NCI-H345 treated with DMSO at 0.1 percent for 48 hours (cell line): ENCODE measurements around the gene ADIPOR1.
"Not testable (repeated sequence)": the region's sequence is repeated elsewhere in the genome, so short reads cannot be mapped to it uniquely, and the experiment has no call there.

Source experiments
- DNase-seq: peaks from one replicate; lab custom pipeline; 2025; ENCODE audit not compliant: unreplicated experiment; lab: John Stamatoyannopoulos, UW

Gene ADIPOR1

GRCh38 chr1:202957733-202958543, at the start of gene ADIPOR1:
Gene ADIPOR1 (minus strand): TSS chr1:202958312. CDS start chr1:202951070, 7,242 bp downstream.
- peak; percentile 81 for DNase-seq

GRCh38 chr1:203006948-203007871, 49.1 kb upstream of the ADIPOR1 start, which contains the start of gene TMEM183A:
Gene TMEM183A (plus strand): TSS chr1:203007374. CDS start chr1:203007466, 92 bp downstream.
- DNase-seq, result peak; percentile 92

DNA sequence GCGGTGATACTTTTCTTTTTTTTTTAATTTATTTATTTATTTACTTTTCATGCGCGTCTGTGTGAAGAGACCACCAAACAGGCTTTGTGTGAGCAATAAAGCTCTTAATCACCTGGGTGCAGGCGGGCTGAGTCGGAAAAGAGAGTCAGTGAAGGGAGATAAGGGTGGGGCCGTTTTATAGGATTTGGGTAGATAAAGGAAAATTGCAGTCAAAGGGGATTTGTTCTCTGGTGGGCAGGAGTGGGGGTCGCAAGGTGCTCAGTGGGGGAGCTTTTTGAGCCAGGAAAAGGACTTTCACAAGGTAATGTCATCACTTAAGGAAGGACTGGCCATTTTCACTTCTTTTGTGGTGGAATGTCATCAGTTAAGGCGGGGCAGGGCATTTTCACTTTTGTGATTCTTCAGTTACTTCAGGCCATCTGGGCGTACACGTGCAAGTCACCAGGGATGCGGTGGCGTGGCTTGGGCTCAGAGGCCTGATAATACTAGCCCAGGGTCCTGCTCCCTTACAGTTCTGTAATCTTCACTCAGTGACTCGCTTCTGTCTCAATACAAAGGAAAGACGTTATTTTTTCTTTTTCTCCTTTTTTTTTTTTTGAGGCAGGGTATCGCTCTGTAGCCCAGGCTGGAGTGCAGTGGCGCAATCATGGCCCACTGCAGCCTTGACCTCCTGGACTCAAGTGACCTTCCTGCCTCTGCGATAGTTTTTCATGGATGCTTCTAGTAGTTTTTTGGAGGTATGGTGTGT, 47.5 kb upstream of the ADIPOR1 start:
- DNase-seq, result not testable (repeated sequence)

- DNase-seq, result no peak
These were observed 44.8 kb upstream of the ADIPOR1 start for GRCh38 chr1:203002951-203003350.

- DNase-seq, result no peak
These were observed 43.9 kb upstream of the ADIPOR1 start for GRCh38 chr1:203001986-203002385.

- no peak for DNase-seq
These were observed 42.3 kb upstream of the ADIPOR1 start for GRCh38 chr1:203000217-203000944.

GRCh38 chr1:202998836-202999750, 41.0 kb upstream of the ADIPOR1 start:
- DNase-seq, result peak; percentile 31

- DNase-seq, result no peak
These were observed 36.6 kb upstream of the ADIPOR1 start for GRCh38 chr1:202994756-202995155.

GRCh38 chr1:202991112-202991511, 33.0 kb upstream of the ADIPOR1 start:
- DNase-seq, result no peak

GRCh38 chr1:202989879-202990278, 31.8 kb upstream of the ADIPOR1 start:
- DNase-seq, result no peak

DNA sequence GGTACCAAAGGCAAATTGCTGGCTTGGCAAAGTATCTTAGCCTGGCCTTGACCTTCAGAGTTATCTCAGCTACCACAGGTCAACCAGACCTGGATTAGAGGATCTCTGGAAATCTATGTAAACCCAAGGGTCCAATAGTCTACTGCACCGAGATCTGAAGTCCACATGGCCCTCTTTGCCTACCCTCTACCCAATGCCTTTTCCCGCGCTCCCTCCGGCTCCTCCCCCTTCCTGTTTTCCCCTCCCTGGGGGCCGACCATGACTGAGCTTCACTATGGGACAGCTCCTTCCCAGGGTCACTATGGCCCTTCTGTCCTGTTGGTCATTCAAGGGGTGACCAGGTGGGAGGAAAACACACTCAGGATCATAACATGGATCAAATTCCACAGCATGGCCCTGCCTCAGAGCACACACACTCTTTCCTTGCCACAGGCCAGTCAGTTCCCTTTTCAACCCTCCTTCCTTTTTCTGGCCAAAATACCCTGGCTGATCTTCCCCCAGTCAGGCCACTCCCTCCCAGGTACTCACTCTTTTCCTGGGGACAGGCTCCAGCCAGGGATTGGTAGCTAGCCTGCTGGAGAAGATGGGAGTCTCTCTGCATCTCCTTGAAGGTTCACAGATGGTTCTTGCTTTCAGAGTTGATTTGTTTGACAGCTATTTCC, 29.9 kb upstream of the ADIPOR1 start:
- no peak for DNase-seq

DNA sequence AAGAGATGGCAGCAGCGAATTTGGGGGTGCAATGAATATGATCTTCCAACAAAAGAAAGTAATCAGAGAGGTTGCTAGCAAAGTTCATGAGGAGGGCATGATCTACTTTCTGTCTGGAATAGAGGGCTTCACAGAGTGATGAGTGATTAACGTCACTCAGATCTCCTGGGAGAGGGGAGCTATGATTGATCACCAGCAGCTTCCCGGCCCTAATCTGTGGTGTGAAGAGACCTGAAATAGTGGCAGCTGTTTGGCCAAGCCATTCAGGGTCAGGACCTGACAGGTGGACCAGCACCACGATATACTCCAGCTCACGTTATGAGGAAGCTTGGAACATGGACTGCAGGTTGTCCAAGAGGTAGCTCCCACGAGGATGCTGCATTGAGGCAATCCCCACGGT, 29.1 kb upstream of the ADIPOR1 start:
- no peak for DNase-seq

GRCh38 chr1:202986120-202986519, 28.0 kb upstream of the ADIPOR1 start:
- not testable (repeated sequence) for DNase-seq

- DNase-seq, result no peak
These were observed 24.8 kb upstream of the ADIPOR1 start for GRCh38 chr1:202982715-202983430.

GRCh38 chr1:202981939-202982338, 23.8 kb upstream of the ADIPOR1 start:
- DNase-seq, result no peak

DNA sequence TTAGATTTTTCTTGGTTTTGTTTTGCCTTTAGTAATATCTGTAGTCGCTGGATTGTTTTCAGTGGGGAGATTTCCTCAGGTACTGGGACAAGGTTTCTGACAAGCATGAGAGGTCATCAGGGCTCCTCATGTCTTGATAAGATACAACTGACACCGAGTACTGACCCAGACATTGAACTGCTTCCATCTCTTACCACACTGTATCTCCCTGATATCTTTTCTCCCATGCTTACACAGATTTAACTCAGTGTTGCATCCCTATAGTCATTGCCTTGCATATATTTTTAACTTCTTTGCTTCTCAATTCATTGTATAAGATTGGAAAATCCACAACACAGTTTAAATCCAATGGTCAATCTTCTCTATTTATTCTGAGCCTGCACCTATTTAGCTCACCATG, 21.3 kb upstream of the ADIPOR1 start:
- DNase-seq, result no peak

DNA sequence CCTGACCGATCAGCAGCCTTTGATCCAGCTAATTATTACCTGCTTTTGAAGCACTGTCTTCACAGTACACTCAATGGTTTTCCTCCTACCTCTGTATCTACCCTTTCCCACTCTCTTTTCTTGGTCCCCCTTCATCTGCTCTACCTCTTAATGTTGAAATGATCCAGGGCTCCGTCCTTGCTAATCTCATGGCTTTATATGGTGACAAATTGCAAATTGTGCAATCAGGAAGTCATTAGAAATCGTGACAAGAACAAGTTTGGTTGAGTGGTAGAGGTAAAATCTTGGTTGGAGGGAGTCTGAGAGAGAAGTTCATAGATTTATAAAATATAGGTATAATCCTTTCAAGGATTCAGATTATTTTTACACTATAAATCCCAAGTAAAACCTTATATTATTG, 18.5 kb upstream of the ADIPOR1 start:
- no peak for DNase-seq

GRCh38 chr1:202974856-202975255, 16.7 kb upstream of the ADIPOR1 start:
- no peak for DNase-seq
